ENCODE data around the gene KRTAP23-1. TPM values are rescaled to one million over a fixed set of nuclear protein-coding genes. Genes with fewer than 3 reads are reported as not detected.

Gene KRTAP23-1
- total RNA-seq, 4 donors from 2014 or later: not detected

GRCh38 chr21:30372139-30372770 lies 23.8 kb upstream of the KRTAP23-1 start, which contains the start of gene KRTAP13-2:
TSS of gene KRTAP13-2 (minus strand) at chr21:30372271. CDS start at chr21:30372213, 58 bp downstream.
- Histone ChIP-seq H3K27ac (replicated peaks in 1 of 4) (no peak within 1 kb of the TSS), H3K9me3 (no peaks in the 10 kb centered on the region), H3K27me3 (no peaks in the 10 kb centered on the region), H3K4me3 (no peak within 1 kb of the TSS), H3K4me1 (no peaks in the 10 kb centered on the region), H3K36me3 (no peaks in the 10 kb centered on the region)
- intact Hi-C loops (cut with DNase I): no loop called here
- WGBS: 78% methylated on average over 5 of the region's 5 CpGs
- TF ChIP-seq CTCF (IDR thresholded peaks at IDR 0.05) (no peak), EP300 (IDR thresholded peaks at IDR 0.05) (no peak)
- DNase-seq (ENCODE audit: extremely low spot score): no peak

- no peak for DNase-seq (ENCODE audit: extremely low spot score)
- WGBS: 22% methylated on average over 3 of the region's 3 CpGs
- intact Hi-C loops (cut with DNase I): no loop called here
- Histone ChIP-seq H3K36me3 (no peaks in the 10 kb centered on the region), H3K4me3 (no peak overlapping the region), H3K27ac (replicated peaks in 1 of 4) (no peak overlapping the region), H3K27me3 (no peaks in the 10 kb centered on the region), H3K4me1 (no peaks in the 10 kb centered on the region), H3K9me3 (no peaks in the 10 kb centered on the region)
- no peak for TF ChIP-seq CTCF (IDR thresholded peaks at IDR 0.05)
- TF ChIP-seq POLR2A (IDR thresholded peaks at IDR 0.05; ENCODE audit: low read depth): no peak
- TF ChIP-seq EP300 (IDR thresholded peaks at IDR 0.05): no peak
- TF ChIP-seq POLR2AphosphoS5 (IDR thresholded peaks at IDR 0.05): no peak
Measured at GRCh38 chr21:30355906-30356305, 7.5 kb upstream of the KRTAP23-1 start.

- H3K4me3 ChIP-seq: no peak overlapping the region
- H3K27me3 ChIP-seq: no peaks in the 10 kb centered on the region
- H3K4me1 ChIP-seq: no peaks in the 10 kb centered on the region
- no peak for DNase-seq (ENCODE audit: extremely low spot score)
- WGBS: 77% methylated on average over 1 of the region's 1 CpG
- H3K9me3 ChIP-seq: no peaks in the 10 kb centered on the region
- no peaks in the 10 kb centered on the region for H3K36me3 ChIP-seq
- TF ChIP-seq EP300 (IDR thresholded peaks at IDR 0.05): no peak
- no peak for TF ChIP-seq CTCF (IDR thresholded peaks at IDR 0.05)
- TF ChIP-seq POLR2AphosphoS5 (IDR thresholded peaks at IDR 0.05): no peak
- TF ChIP-seq POLR2A (IDR thresholded peaks at IDR 0.05; ENCODE audit: low read depth): no peak
- H3K27ac ChIP-seq (replicated peaks in 1 of 4): no peak overlapping the region
- intact Hi-C loops (cut with DNase I): no loop called here
Measured at GRCh38 chr21:30354308-30355005, 6.1 kb upstream of the KRTAP23-1 start.

GRCh38 chr21:30351534-30351933 lies 3.1 kb upstream of the KRTAP23-1 start:
- no peak overlapping the region for H3K27ac ChIP-seq (replicated peaks in 1 of 4)
- 90% methylated on average over 1 of the region's 1 CpG for WGBS
- intact Hi-C loops (cut with DNase I): no loop called here
- TF ChIP-seq POLR2A (IDR thresholded peaks at IDR 0.05; ENCODE audit: low read depth): no peak
- no peak for TF ChIP-seq POLR2AphosphoS5 (IDR thresholded peaks at IDR 0.05)
- TF ChIP-seq EP300 (IDR thresholded peaks at IDR 0.05): no peak
- no peak for TF ChIP-seq CTCF (IDR thresholded peaks at IDR 0.05)
- no peak for DNase-seq (ENCODE audit: extremely low spot score)
- H3K36me3 ChIP-seq: no peaks in the 10 kb centered on the region
- no peak overlapping the region for H3K4me3 ChIP-seq
- no peaks in the 10 kb centered on the region for H3K27me3 ChIP-seq
- H3K9me3 ChIP-seq: no peaks in the 10 kb centered on the region
- no peaks in the 10 kb centered on the region for H3K4me1 ChIP-seq

All from esophagus muscularis mucosa (tissue), 4 donors.